ENCODE measurements around the gene ITGB3. TPM values are rescaled to one million over a fixed set of nuclear protein-coding genes. Genes with fewer than 3 reads are reported as not detected.
A peak's percentile ranks its signal among the peaks of the same experiment; 100 is the strongest.

ITGB3 gene
- total and polyA plus RNA-seq, 2 of the 4 experiments (the other 2 are of a cell fraction), result 9.8 to 17.6 TPM

GRCh38 chr17:47239967-47240651 lies 13.5 kb upstream of the ITGB3 start (continued):
- TF ChIP-seq RCOR1 (IDR thresholded peaks at IDR 0.05; ENCODE audit: insufficient replicate concordance, low read length), result no peak

- Histone ChIP-seq H2AK5ac (ENCODE audit: low read depth, low read length) (peak overlapping the region; percentile 86), H3K14ac (replicated peaks; ENCODE audit: low read depth, low read length) (peak overlapping the region; percentile 78), H2AFZ (replicated peaks; ENCODE audit: low read length, poor library complexity) (peak overlapping the region; percentile 57), H2BK120ac (ENCODE audit: low read depth, low read length) (peak overlapping the region; percentile 97), H3K79me1 (ENCODE audit: low read depth in 1 of 2, low read length in 2 of 2) (no peaks in the 10 kb centered on the region), H3K27ac (ENCODE audit: insufficient read depth, low read length) (no peak overlapping the region; the same call in 1 of the 2 replicates), H3K56ac (ENCODE audit: extremely low read depth, insufficient read depth, low read length) (no peak overlapping the region), H3K4me2 (ENCODE audit: low read depth, low read length) (no peak overlapping the region), H4K20me1 (ENCODE audit: insufficient read depth, low read length) (no peaks in the 10 kb centered on the region), H3K4ac (ENCODE audit: low read depth, low read length) (peak overlapping the region; percentile 97; the same call in 1 of the 2 replicates), H3K9me3 (ENCODE audit: control insufficient read depth, insufficient read depth, low read length) (no peaks in the 10 kb centered on the region; the same call in 1 of the 2 replicates), H3K4me1 (ENCODE audit: control insufficient read depth, insufficient read depth, low read length) (peaks cover 9% of the 10 kb centered on the region), H2BK20ac (ENCODE audit: low read depth, low read length) (peak overlapping the region; percentile 88; the same call in 1 of the 2 replicates), H3K18ac (ENCODE audit: low read depth, low read length) (peak overlapping the region; percentile 57), H4K91ac (ENCODE audit: insufficient read depth, low read depth, low read length) (peak overlapping the region; percentile 78), H2BK15ac (ENCODE audit: low read depth, low read length) (peak overlapping the region; percentile 89), H3K9me1 (ENCODE audit: insufficient read depth, low read length) (peaks cover 13% of the 10 kb centered on the region), H3K36me3 (ENCODE audit: control insufficient read depth, insufficient read depth, low read length) (no peaks in the 10 kb centered on the region), H2AK9ac (replicated peaks; ENCODE audit: low read depth, low read length, poor library complexity) (peak overlapping the region; percentile 59), H3K9ac (ENCODE audit: low read depth, low read length) (no peak overlapping the region), H4K8ac (ENCODE audit: low read depth in 2 of 2, low read length in 2 of 2) (peak overlapping the region; percentile 14 to 88; a peak in 3 of 4 replicates), H3K4me3 (ENCODE audit: insufficient read depth, low read depth, low read length) (no peak overlapping the region), H2BK5ac (ENCODE audit: low read depth, low read length, poor library complexity, severe bottlenecking) (peak overlapping the region; percentile 86), H3K23ac (ENCODE audit: low read depth, low read length) (no peak overlapping the region), H4K5ac (ENCODE audit: low read depth, low read length) (peak overlapping the region; percentile 46), H3K27me3 (ENCODE audit: control insufficient read depth, insufficient read depth, low read length) (no peaks in the 10 kb centered on the region)
- 40% methylated on average over 1 of the region's 3 CpGs; no CpG with 5 or more reads in 1 of the 2 experiments for WGBS, 2 experiments (ENCODE audit: extremely low coverage in 2 of 2, insufficient read length in 1 of 2)
- intact Hi-C loops (cut with micrococcal nuclease), result no loop called here
- dilution Hi-C loops (cut with HindIII; ENCODE audit: low sequenced_read_pairs, unreplicated experiment), result no loop called here
- in situ Hi-C loops (cut with MboI; ENCODE audit: low sequenced_read_pairs), result no loop called here
- no TSS peak for BruUV-seq (replicated peaks)
- DNase-seq, result no peak
- ChIA-PET CTCF (interaction anchor here (0.9 to 1.5 kb wide), 3 partner anchors 10 to 74 kb away, joined by 3 to 5 read pairs (median 4); no protein-coding TSS in a partner anchor), POLR2A (ENCODE audit: unreplicated experiment) (no interaction called here)
- ATAC-seq (ENCODE audit: low read depth), result no peak
- no peak for TF ChIP-seq USF2 (IDR thresholded peaks at IDR 0.05; ENCODE audit: low read depth, low read length)
- TF ChIP-seq CTCF (conservative IDR thresholded peaks at IDR 0.05; ENCODE audit: low read depth, low read length), result no peak
- TF ChIP-seq RCOR1 (IDR thresholded peaks at IDR 0.05; ENCODE audit: insufficient replicate concordance, low read length), result no peak
- TF ChIP-seq CEBPB (IDR thresholded peaks at IDR 0.05; ENCODE audit: low read depth, low read length), result no peak
- TF ChIP-seq SMC3 (IDR thresholded peaks at IDR 0.05; ENCODE audit: low read depth, low read length), result no peak
- TF ChIP-seq ELK1 (IDR thresholded peaks at IDR 0.05; ENCODE audit: borderline replicate concordance, low read depth, low read length), result no peak
- no peak for TF ChIP-seq BHLHE40 (IDR thresholded peaks at IDR 0.05; ENCODE audit: low read depth, low read length)
Measured at GRCh38 chr17:47240806-47241205, 12.8 kb upstream of the ITGB3 start.
